ENCODE data around the gene POLR3B. TPM values are rescaled to one million over a fixed set of nuclear protein-coding genes. Genes with fewer than 3 reads are reported as not detected.
"Not testable (repeated sequence)": the region's sequence is repeated elsewhere in the genome, so short reads cannot be mapped to it uniquely, and the experiment has no call there.

POLR3B gene
- total and polyA plus RNA-seq, 5 donors from 2014 or later: 3.4 to 5.7 (median 5.2) TPM

- Mint-ChIP-seq H3K27ac (no peak overlapping the region), H3K4me3 (no peak overlapping the region), H3K36me3 (peaks cover 14% of the 10 kb centered on the region), H3K4me1 (peaks cover 6 to 11% (median 7%) of the 10 kb centered on the region in 4 donors), H3K27me3 (no peaks in the 10 kb centered on the region), H3K9me3 (no peaks in the 10 kb centered on the region)
- Histone ChIP-seq H3K4me1 (ENCODE audit: control insufficient read depth, insufficient read depth, low read length, poor library complexity, severe bottlenecking) (peaks cover 9% of the 10 kb centered on the region), H3K27me3 (ENCODE audit: control insufficient read depth, insufficient read depth, low read length) (no peaks in the 10 kb centered on the region), H3K9me3 (ENCODE audit: control insufficient read depth in 2 of 2, low read length in 2 of 2) (no peaks in the 10 kb centered on the region), H3K36me3 (ENCODE audit: control insufficient read depth, insufficient read depth, low read length) (peaks cover 3% of the 10 kb centered on the region), H3K27ac (ENCODE audit: insufficient read depth, low read length, poor library complexity, severe bottlenecking) (no peak overlapping the region), H3K4me3 (ENCODE audit: low read depth, low read length) (no peak overlapping the region)
- DNase-seq: no peak
- ATAC-seq (ENCODE audit: low read depth in 2 of 2): no peak
Observed at GRCh38 chr12:106362971-106363370, 5.4 kb downstream of the POLR3B start.

GRCh38 chr12:106364261-106364660 is 6.7 kb downstream of the POLR3B start:
- Mint-ChIP-seq H3K27ac (no peak overlapping the region), H3K4me3 (no peak overlapping the region), H3K27me3 (no peaks in the 10 kb centered on the region), H3K9me3 (no peaks in the 10 kb centered on the region), H3K36me3 (peaks cover 20% of the 10 kb centered on the region), H3K4me1 (peaks cover 0 to 6% (median 0%) of the 10 kb centered on the region in 4 donors)
- DNase-seq (no peak), ATAC-seq (ENCODE audit: low read depth in 2 of 2) (no peak)
- Histone ChIP-seq H3K9me3 (ENCODE audit: control insufficient read depth in 2 of 2, low read length in 2 of 2) (no peaks in the 10 kb centered on the region), H3K4me3 (ENCODE audit: low read depth, low read length) (no peak overlapping the region), H3K36me3 (ENCODE audit: control insufficient read depth, insufficient read depth, low read length) (peaks cover 3% of the 10 kb centered on the region), H3K27ac (ENCODE audit: insufficient read depth, low read length, poor library complexity, severe bottlenecking) (no peak overlapping the region), H3K4me1 (ENCODE audit: control insufficient read depth, insufficient read depth, low read length, poor library complexity, severe bottlenecking) (no peaks in the 10 kb centered on the region), H3K27me3 (ENCODE audit: control insufficient read depth, insufficient read depth, low read length) (no peaks in the 10 kb centered on the region)

GRCh38 chr12:106369624-106370346 is 12.2 kb downstream of the POLR3B start:
- DNase-seq (no peak), ATAC-seq (ENCODE audit: low read depth in 2 of 2) (no peak)
- H3K27me3 Mint-ChIP-seq: no peaks in the 10 kb centered on the region
- no peak overlapping the region for H3K4me3 Mint-ChIP-seq
- Histone ChIP-seq H3K4me3 (ENCODE audit: low read depth, low read length) (no peak overlapping the region), H3K9me3 (ENCODE audit: control insufficient read depth in 2 of 2, low read length in 2 of 2) (no peaks in the 10 kb centered on the region), H3K27me3 (ENCODE audit: control insufficient read depth, insufficient read depth, low read length) (no peaks in the 10 kb centered on the region), H3K4me1 (ENCODE audit: control insufficient read depth, insufficient read depth, low read length, poor library complexity, severe bottlenecking) (no peaks in the 10 kb centered on the region), H3K27ac (ENCODE audit: insufficient read depth, low read length, poor library complexity, severe bottlenecking) (no peak overlapping the region), H3K36me3 (ENCODE audit: control insufficient read depth, insufficient read depth, low read length) (peaks cover 10% of the 10 kb centered on the region)
- no peak overlapping the region for H3K27ac Mint-ChIP-seq
- peaks cover 42% of the 10 kb centered on the region for H3K36me3 Mint-ChIP-seq
- peaks cover 0 to 3% (median 0%) of the 10 kb centered on the region in 7 donors for H3K9me3 Mint-ChIP-seq
- peaks cover 0 to 7% (median 3%) of the 10 kb centered on the region in 4 donors for H3K4me1 Mint-ChIP-seq

DNA sequence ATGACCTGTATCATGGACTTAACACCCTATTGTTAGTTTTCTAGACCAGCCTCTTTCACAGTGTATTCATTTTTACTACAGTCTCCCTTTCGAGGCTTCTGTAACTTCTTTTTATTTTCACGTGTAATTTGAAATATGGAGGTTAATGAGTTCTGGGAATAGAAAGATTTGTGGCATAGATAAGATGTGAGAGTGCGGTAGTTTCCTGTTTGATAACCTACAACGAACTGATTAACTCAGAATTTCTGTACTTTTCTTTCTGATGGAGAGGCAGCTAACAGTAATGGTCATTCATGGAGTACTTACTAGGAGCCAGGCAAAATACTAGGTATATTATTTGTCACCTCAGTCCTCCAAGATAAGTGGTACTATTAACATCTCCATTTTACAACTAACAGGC is 21.2 kb downstream of the POLR3B start:
- Histone ChIP-seq H3K4me3 (ENCODE audit: low read depth, low read length) (no peak overlapping the region), H3K27me3 (ENCODE audit: control insufficient read depth, insufficient read depth, low read length) (no peaks in the 10 kb centered on the region), H3K36me3 (ENCODE audit: control insufficient read depth, insufficient read depth, low read length) (peaks cover 32% of the 10 kb centered on the region), H3K9me3 (ENCODE audit: control insufficient read depth in 2 of 2, low read length in 2 of 2) (no peaks in the 10 kb centered on the region), H3K27ac (ENCODE audit: insufficient read depth, low read length, poor library complexity, severe bottlenecking) (no peak overlapping the region), H3K4me1 (ENCODE audit: control insufficient read depth, insufficient read depth, low read length, poor library complexity, severe bottlenecking) (peaks cover 10% of the 10 kb centered on the region)
- Mint-ChIP-seq H3K4me1 (peaks cover 8 to 20% (median 13%) of the 10 kb centered on the region in 4 donors), H3K27ac (peak overlapping the region; percentile 43 to 69 (median 52)), H3K36me3 (peaks cover 64% of the 10 kb centered on the region), H3K9me3 (peaks cover 0 to 8% (median 0%) of the 10 kb centered on the region in 7 donors), H3K27me3 (no peaks in the 10 kb centered on the region), H3K4me3 (peak overlapping the region in 2 of 4 donors; percentile 0 to 57)
- ATAC-seq (ENCODE audit: low read depth in 2 of 2): no peak
- peak in 1 of 3 donors; percentile 72 for DNase-seq

GRCh38 chr12:106380954-106381353 is 23.4 kb downstream of the POLR3B start:
- ATAC-seq (ENCODE audit: low read depth in 2 of 2) (no peak), DNase-seq (no peak)
- Histone ChIP-seq H3K36me3 (ENCODE audit: control insufficient read depth, insufficient read depth, low read length) (peaks cover 28% of the 10 kb centered on the region), H3K4me3 (ENCODE audit: low read depth, low read length) (no peak overlapping the region), H3K27me3 (ENCODE audit: control insufficient read depth, insufficient read depth, low read length) (no peaks in the 10 kb centered on the region), H3K9me3 (ENCODE audit: control insufficient read depth in 2 of 2, low read length in 2 of 2) (no peaks in the 10 kb centered on the region), H3K27ac (ENCODE audit: insufficient read depth, low read length, poor library complexity, severe bottlenecking) (no peak overlapping the region), H3K4me1 (ENCODE audit: control insufficient read depth, insufficient read depth, low read length, poor library complexity, severe bottlenecking) (peaks cover 12% of the 10 kb centered on the region)
- Mint-ChIP-seq H3K27ac (no peak overlapping the region), H3K4me1 (peaks cover 8 to 17% (median 13%) of the 10 kb centered on the region in 4 donors), H3K4me3 (no peak overlapping the region), H3K27me3 (no peaks in the 10 kb centered on the region), H3K9me3 (peaks cover 0 to 8% (median 0%) of the 10 kb centered on the region in 7 donors), H3K36me3 (peaks cover 52% of the 10 kb centered on the region)

DNA sequence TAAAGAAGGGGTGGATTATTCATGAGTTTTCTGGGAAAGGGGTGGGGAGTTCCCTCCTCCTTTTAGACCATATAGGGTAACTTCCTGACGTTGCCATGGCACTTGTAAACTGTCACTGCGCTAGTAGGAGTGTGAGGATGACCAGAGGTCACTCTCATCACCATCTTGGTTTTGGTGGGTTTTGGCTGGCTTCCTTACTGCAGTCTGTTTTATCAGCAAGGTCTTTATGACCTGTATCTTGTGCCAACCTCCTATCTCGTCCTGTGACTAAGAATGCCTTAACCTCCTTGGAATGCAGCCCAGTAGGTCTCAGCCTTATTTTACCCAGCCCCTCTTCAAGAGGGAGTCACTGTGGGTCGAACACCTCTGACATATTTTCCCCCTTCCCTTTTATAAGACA is 24.3 kb downstream of the POLR3B start:
- H3K27me3 Mint-ChIP-seq: not testable (repeated sequence)
- Mint-ChIP-seq H3K27ac (peak overlapping the region in 1 of 3 donors; percentile 8), H3K4me1 (peaks cover 8 to 20% (median 15%) of the 10 kb centered on the region in 4 donors)

GRCh38 chr12:106386813-106387535 is 29.4 kb downstream of the POLR3B start:
- no peak overlapping the region for H3K27ac Mint-ChIP-seq
- peaks cover 4% of the 10 kb centered on the region for H3K4me1 ChIP-seq (ENCODE audit: control insufficient read depth, insufficient read depth, low read length, poor library complexity, severe bottlenecking)
- no peaks in the 10 kb centered on the region for H3K9me3 ChIP-seq (ENCODE audit: control insufficient read depth in 2 of 2, low read length in 2 of 2)
- DNase-seq: no peak
- H3K27ac ChIP-seq (ENCODE audit: insufficient read depth, low read length, poor library complexity, severe bottlenecking): no peak overlapping the region
- peaks cover 0 to 4% (median 3%) of the 10 kb centered on the region in 4 donors for H3K4me1 Mint-ChIP-seq
- peaks cover 0 to 7% (median 0%) of the 10 kb centered on the region in 7 donors for H3K9me3 Mint-ChIP-seq
- no peaks in the 10 kb centered on the region for H3K27me3 Mint-ChIP-seq
- H3K4me3 ChIP-seq (ENCODE audit: low read depth, low read length): no peak overlapping the region
- H3K36me3 ChIP-seq (ENCODE audit: control insufficient read depth, insufficient read depth, low read length): peaks cover 11% of the 10 kb centered on the region
- no peaks in the 10 kb centered on the region for H3K27me3 ChIP-seq (ENCODE audit: control insufficient read depth, insufficient read depth, low read length)
- peaks cover 17% of the 10 kb centered on the region for H3K36me3 Mint-ChIP-seq
- no peak for ATAC-seq (ENCODE audit: low read depth in 2 of 2)
- H3K4me3 Mint-ChIP-seq: no peak overlapping the region

More for the DNA sequence above, 24.3 kb downstream of the POLR3B start:
- not testable (repeated sequence) for H3K27me3 ChIP-seq (ENCODE audit: control insufficient read depth, insufficient read depth, low read length); H3K9me3 ChIP-seq (ENCODE audit: control insufficient read depth in 2 of 2, low read length in 2 of 2); H3K4me3 ChIP-seq (ENCODE audit: low read depth, low read length); H3K4me3 Mint-ChIP-seq; DNase-seq; H3K9me3 Mint-ChIP-seq; H3K27ac ChIP-seq (ENCODE audit: insufficient read depth, low read length, poor library complexity, severe bottlenecking); ATAC-seq (ENCODE audit: low read depth in 2 of 2)
- peaks cover 43% of the 10 kb centered on the region for H3K36me3 Mint-ChIP-seq
- peaks cover 21% of the 10 kb centered on the region for H3K36me3 ChIP-seq (ENCODE audit: control insufficient read depth, insufficient read depth, low read length)
- peaks cover 14% of the 10 kb centered on the region for H3K4me1 ChIP-seq (ENCODE audit: control insufficient read depth, insufficient read depth, low read length, poor library complexity, severe bottlenecking)

Measured in CD4-positive, CD25-positive, alpha-beta regulatory T cell (primary cell).